H1 (cell line): ENCODE results near the gene ACSM2B. TPM values are rescaled to one million over a fixed set of nuclear protein-coding genes. Genes with fewer than 3 reads are reported as not detected.
"Not testable (repeated sequence)": the region's sequence is repeated elsewhere in the genome, so short reads cannot be mapped to it uniquely, and the experiment has no call there.

Experiments used
- CTCF ChIA-PET: fragments of 300-600 bp; sonication (Branson Sonifier 250); formaldehyde crosslinking; loops from one replicate; lab custom pipeline; 2021; ENCODE audit not compliant: partially characterized antibody; lab: Charles Lee
- POLR2A ChIA-PET: fragments of 300-600 bp; sonication (Branson Sonifier 250); formaldehyde crosslinking; loops from one replicate; lab custom pipeline; 2021; ENCODE audit warnings: inconsistent platforms; ENCODE audit not compliant: partially characterized antibody; lab: Charles Lee
- DNase-seq, 2 experiments: peaks; one replicate each; pipeline versions ENCODE4 v3.0.0 to v3.0.0-alpha.2; 2010 to 2022; ENCODE audit warnings: low spot score in 2 of 2, low read depth in 1 of 2, mixed read lengths in 1 of 2
- FAIRE-seq: peaks from 2 replicates; lab custom pipeline; 2011; peaks lifted over from hg19 to GRCh38; lab: Jason Lieb, UNC
- H2AFZ ChIP-seq: 2 replicates; pipeline ENCODE4 v1.8.1; 2012; ENCODE audit warnings: low read length, inconsistent platforms
- H2AK5ac ChIP-seq: 2 replicates; pipeline ENCODE4 v1.6.1; 2013; ENCODE audit warnings: low read depth, low read length
- H2BK120ac ChIP-seq: replicated peaks from 2 replicates; pipeline ENCODE3; 2013; ENCODE audit warnings: low read depth, low read length, inconsistent platforms
- H2BK12ac ChIP-seq: 2 replicates; pipeline ENCODE4 v1.6.1; 2013; ENCODE audit warnings: low read depth, low read length
- H2BK15ac ChIP-seq: 2 replicates; pipeline ENCODE4 v1.6.1; 2013; ENCODE audit warnings: low read length
- H2BK20ac ChIP-seq: 2 replicates; pipeline ENCODE4 v1.6.1; 2013; ENCODE audit warnings: low read length
- H2BK5ac ChIP-seq: 2 replicates; pipeline ENCODE4 v1.6.1; 2013; ENCODE audit warnings: low read depth, low read length
- H3K14ac ChIP-seq: 2 replicates; pipeline ENCODE4 v1.6.1; 2013; ENCODE audit warnings: inconsistent platforms; ENCODE audit not compliant: insufficient read length
- H3K18ac ChIP-seq: 2 replicates; pipeline ENCODE4 v1.6.1; 2013; ENCODE audit warnings: low read length; ENCODE audit errors: extremely low read depth
- H3K23ac ChIP-seq: 2 replicates; pipeline ENCODE4 v1.6.1; 2013; ENCODE audit warnings: inconsistent platforms; ENCODE audit not compliant: insufficient read length
- H3K23me2 ChIP-seq: 2 replicates; pipeline ENCODE4 v1.6.1; 2013; ENCODE audit warnings: low read depth, low read length
- H3K27ac ChIP-seq: 2 replicates; pipeline ENCODE4 v1.6.1; 2011; ENCODE audit warnings: low read depth, low read length, inconsistent platforms
- H3K27me3 ChIP-seq, 4 experiments: replicated peaks in 1 of 4; 1 replicate in 1 of 4; 2 replicates in 3 of 4; pipeline versions ENCODE4 v1.6.1 to v1.8.1; 2011 to 2013; ENCODE audit warnings: low read length in 3 of 4, mild to moderate bottlenecking in 3 of 4, inconsistent platforms in 2 of 4, mixed read lengths in 2 of 4, moderate library complexity in 1 of 4; ENCODE audit not compliant: control insufficient read depth in 3 of 4, insufficient read depth in 3 of 4; ENCODE audit errors: extremely low read depth in 1 of 4
- H3K36me3 ChIP-seq, 4 experiments: 2 replicates each; pipeline versions ENCODE4 v1.6.1 to v1.8.1; 2011 to 2013; ENCODE audit warnings: mild to moderate bottlenecking in 4 of 4, low read length in 3 of 4, moderate library complexity in 2 of 4, control low read depth in 1 of 4, inconsistent platforms in 1 of 4; ENCODE audit not compliant: insufficient read depth in 4 of 4, control insufficient read depth in 2 of 4
- H3K4ac ChIP-seq: replicated peaks from 2 replicates; pipeline ENCODE3; 2013; ENCODE audit warnings: low read length, low read depth, mixed read lengths, inconsistent platforms; ENCODE audit not compliant: insufficient read length
- H3K4me1 ChIP-seq, 4 experiments: replicated peaks in 1 of 4; 1 replicate in 1 of 4; 2 replicates in 3 of 4; pipeline versions ENCODE4 v1.6.1 to v1.8.1; 2011 to 2013; ENCODE audit warnings: low read length in 3 of 4, inconsistent platforms in 2 of 4, mixed read lengths in 1 of 4; ENCODE audit not compliant: insufficient read depth in 4 of 4, control insufficient read depth in 3 of 4
- H3K4me2 ChIP-seq, 2 experiments: 2 replicates each; pipeline versions ENCODE4 v1.6.1 to v1.8.1; 2011 to 2013; ENCODE audit warnings: low read depth in 2 of 2, low read length in 2 of 2, control low read depth in 1 of 2, inconsistent platforms in 1 of 2, mild to moderate bottlenecking in 1 of 2; ENCODE audit not compliant: insufficient read depth in 1 of 2
- H3K4me3 ChIP-seq, 4 experiments: fragments of 200-600, 300-600 bp in 1 of 4; sonication (generic), shearing (Covaris generic), sonication (Bioruptor Twin) in 1 of 4; 2 replicates each; pipeline versions ENCODE4 v1.5.1 to v1.8.1; 2011 to 2016; ENCODE audit warnings: low read length in 4 of 4, low read depth in 3 of 4, control low read depth in 2 of 4, inconsistent platforms in 2 of 4, mild to moderate bottlenecking in 2 of 4, mixed read lengths in 1 of 4, moderate library complexity in 1 of 4; ENCODE audit not compliant: insufficient read depth in 2 of 4; ENCODE audit errors: extremely low read depth in 1 of 4
- H3K56ac ChIP-seq: replicated peaks from 2 replicates; pipeline ENCODE3; 2013; ENCODE audit warnings: low read depth, mild to moderate bottlenecking, mixed read lengths, low read length, inconsistent platforms; ENCODE audit not compliant: insufficient read length
- H3K79me1 ChIP-seq: 2 replicates; pipeline ENCODE4 v1.6.1; 2013; ENCODE audit warnings: low read depth, low read length, control low read depth
- H3K79me2 ChIP-seq, 2 experiments: 2 replicates each; pipeline versions ENCODE4 v1.6.1 to v1.8.1; 2012 to 2013; ENCODE audit warnings: low read length in 2 of 2, mild to moderate bottlenecking in 2 of 2, inconsistent platforms in 1 of 2; ENCODE audit not compliant: insufficient read depth in 2 of 2, control insufficient read depth in 1 of 2
- H3K9ac ChIP-seq, 4 experiments: replicated peaks in 1 of 4; 1 replicate in 1 of 4; 2 replicates in 3 of 4; pipeline versions ENCODE4 v1.6.1 to v1.8.1; 2011 to 2013; ENCODE audit warnings: low read depth in 3 of 4, low read length in 3 of 4, control low read depth in 2 of 4, mild to moderate bottlenecking in 2 of 4, moderate library complexity in 2 of 4, inconsistent platforms in 1 of 4; ENCODE audit errors: extremely low read depth in 1 of 4
- H3K9me3 ChIP-seq, 2 experiments: 2 replicates each; pipeline versions ENCODE4 v1.6.1 to v1.8.1; 2012 to 2013; ENCODE audit warnings: mild to moderate bottlenecking in 2 of 2, moderate library complexity in 2 of 2, control low read depth in 1 of 2, inconsistent platforms in 1 of 2, low read depth in 1 of 2, low read length in 1 of 2, mixed read lengths in 1 of 2; ENCODE audit not compliant: insufficient read depth in 2 of 2
- H4K20me1 ChIP-seq, 2 experiments: replicated peaks in 1 of 2; 2 replicates each; pipeline versions ENCODE3 to v1.8.1; 2011 to 2013; ENCODE audit warnings: inconsistent platforms in 2 of 2, low read length in 2 of 2, mild to moderate bottlenecking in 1 of 2; ENCODE audit not compliant: insufficient read depth in 2 of 2, control insufficient read depth in 1 of 2
- H4K5ac ChIP-seq: 2 replicates; pipeline ENCODE4 v1.6.1; 2013; ENCODE audit warnings: low read length, low read depth, mixed read lengths, inconsistent platforms; ENCODE audit not compliant: insufficient read length
- H4K8ac ChIP-seq: 2 replicates; pipeline ENCODE4 v1.8.0; 2013; ENCODE audit warnings: mild to moderate bottlenecking, moderate library complexity, low read length, inconsistent platforms; ENCODE audit not compliant: insufficient read depth; ENCODE audit errors: extremely low read depth
- H4K91ac ChIP-seq: replicated peaks from 2 replicates; pipeline ENCODE3; 2013; ENCODE audit warnings: low read length, mixed read lengths, inconsistent platforms; ENCODE audit not compliant: insufficient read length
- WGBS, 2 experiments: shearing (Covaris generic) in 1 of 2; methylation state at CpG; one replicate each; pipeline versions ENCODE4 v1.1.6 to v1.1.7; 2013 to 2015; ENCODE audit warnings: low lambda C conversion rate in 2 of 2, mixed read lengths in 2 of 2, inconsistent platforms in 1 of 2, low coverage in 1 of 2, missing lambda C conversion rate in 1 of 2; ENCODE audit not compliant: insufficient replicate concordance in 2 of 2, insufficient coverage in 1 of 2, insufficient read length in 1 of 2; ENCODE audit errors: extremely low coverage in 1 of 2, missing lambda C conversion rate in 1 of 2; 5-methylcytosine and 5-hydroxymethylcytosine counted together
- polyA plus RNA-seq, 7 experiments: library from polyadenylated mRNA; depleted of rRNA in 3 of 7; stranded (reverse) in 5 of 7; unstranded in 2 of 7; fragments of >200 nt in 5 of 7; fragments of 200-250 nt in 2 of 7; gene quantifications; 1 replicate in 5 of 7; 2 replicates in 1 of 7; 4 replicates in 1 of 7; pipeline versions ENCODE4 v1.2.1 to v1.2.3, GENCODE V29; 2011 to 2013; ENCODE audit warnings: missing spikeins in 2 of 7, mixed read lengths in 2 of 7
- total RNA-seq: library from RNA; stranded (reverse); fragmentation: NEBNext Ultra II Directional; extraction: Animal tissue kit (Norgen Biotek cat#: 25700); gene quantifications from 2 replicates; pipeline ENCODE4 v1.2.1, GENCODE V29; 2021

Gene ACSM2B
- total and polyA plus RNA-seq, 2 of the 8 experiments (the other 6 are each of a cell fraction or from before 2014, with no cell fraction given) = not detected

GRCh38 chr16:20586716-20587115 lies 10.5 kb upstream of the ACSM2B start:
- CTCF ChIA-PET, FAIRE-seq: not testable (repeated sequence)

GRCh38 chr16:20586112-20586511 lies 9.9 kb upstream of the ACSM2B start:
- H3K36me3 ChIP-seq, H3K4ac ChIP-seq, H4K91ac ChIP-seq, H3K23ac ChIP-seq, H2BK15ac ChIP-seq, POLR2A ChIA-PET, H2BK120ac ChIP-seq, CTCF ChIA-PET, H3K4me1 ChIP-seq, H3K79me2 ChIP-seq, DNase-seq, H2BK5ac ChIP-seq, H3K27me3 ChIP-seq, H2BK20ac ChIP-seq, H3K27ac ChIP-seq, H4K5ac ChIP-seq, H2AFZ ChIP-seq, H3K23me2 ChIP-seq, H2BK12ac ChIP-seq, H3K14ac ChIP-seq, H4K8ac ChIP-seq, H3K4me3 ChIP-seq, H3K9ac ChIP-seq, H3K9me3 ChIP-seq, H3K79me1 ChIP-seq, H3K56ac ChIP-seq, H2AK5ac ChIP-seq, H4K20me1 ChIP-seq, H3K4me2 ChIP-seq, H3K18ac ChIP-seq, FAIRE-seq: not testable (repeated sequence)
- 83% methylated on average over 5 of the region's 6 CpGs; no CpG with 5 or more reads in 1 of the 2 experiments for WGBS, 2 experiments

More at GRCh38 chr16:20586716-20587115, 10.5 kb upstream of the ACSM2B start:
- H4K91ac ChIP-seq, DNase-seq, H3K79me2 ChIP-seq, H2BK12ac ChIP-seq, H3K27me3 ChIP-seq, H2BK120ac ChIP-seq, H3K23me2 ChIP-seq, H3K23ac ChIP-seq, H3K4me2 ChIP-seq, H2BK15ac ChIP-seq, H3K4me1 ChIP-seq, H3K4ac ChIP-seq, H3K36me3 ChIP-seq, H3K9me3 ChIP-seq, H3K79me1 ChIP-seq, H2AK5ac ChIP-seq, H2BK20ac ChIP-seq, POLR2A ChIA-PET, H4K20me1 ChIP-seq, H3K9ac ChIP-seq, H2AFZ ChIP-seq, H3K27ac ChIP-seq, H4K8ac ChIP-seq, H3K14ac ChIP-seq, H3K4me3 ChIP-seq, H4K5ac ChIP-seq, H3K56ac ChIP-seq, H2BK5ac ChIP-seq, H3K18ac ChIP-seq: not testable (repeated sequence)
- WGBS, 2 experiments = 100% methylated on average over 1 of the region's 1 CpG; no CpG with 5 or more reads in 1 of the 2 experiments
